ENCODE measurements around the gene SLC36A1.

DNA sequence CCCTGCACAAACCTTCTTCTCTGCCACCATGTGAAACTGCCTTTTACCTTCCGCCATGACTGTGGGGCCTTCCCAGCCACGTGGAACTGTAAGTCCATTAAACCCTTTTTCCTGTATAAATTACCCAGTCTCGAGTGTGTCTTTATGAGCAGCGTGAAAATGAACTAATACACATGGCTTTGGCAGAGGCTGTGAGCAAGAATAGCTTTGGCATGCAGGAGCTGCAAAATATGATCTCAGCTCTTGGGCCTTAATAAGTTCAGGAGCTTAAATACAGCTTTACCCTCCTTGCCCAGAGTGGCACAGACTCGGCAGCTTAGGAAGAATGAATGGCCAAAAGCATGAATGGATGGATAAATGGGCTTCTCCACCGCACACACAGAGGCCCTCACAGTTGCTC is 15.7 kb upstream of the SLC36A1 start:
- TF ChIP-seq, protein P1, sequence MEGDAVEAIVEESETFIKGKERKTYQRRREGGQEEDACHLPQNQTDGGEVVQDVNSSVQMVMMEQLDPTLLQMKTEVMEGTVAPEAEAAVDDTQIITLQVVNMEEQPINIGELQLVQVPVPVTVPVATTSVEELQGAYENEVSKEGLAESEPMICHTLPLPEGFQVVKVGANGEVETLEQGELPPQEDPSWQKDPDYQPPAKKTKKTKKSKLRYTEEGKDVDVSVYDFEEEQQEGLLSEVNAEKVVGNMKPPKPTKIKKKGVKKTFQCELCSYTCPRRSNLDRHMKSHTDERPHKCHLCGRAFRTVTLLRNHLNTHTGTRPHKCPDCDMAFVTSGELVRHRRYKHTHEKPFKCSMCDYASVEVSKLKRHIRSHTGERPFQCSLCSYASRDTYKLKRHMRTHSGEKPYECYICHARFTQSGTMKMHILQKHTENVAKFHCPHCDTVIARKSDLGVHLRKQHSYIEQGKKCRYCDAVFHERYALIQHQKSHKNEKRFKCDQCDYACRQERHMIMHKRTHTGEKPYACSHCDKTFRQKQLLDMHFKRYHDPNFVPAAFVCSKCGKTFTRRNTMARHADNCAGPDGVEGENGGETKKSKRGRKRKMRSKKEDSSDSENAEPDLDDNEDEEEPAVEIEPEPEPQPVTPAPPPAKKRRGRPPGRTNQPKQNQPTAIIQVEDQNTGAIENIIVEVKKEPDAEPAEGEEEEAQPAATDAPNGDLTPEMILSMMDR (IDR thresholded peaks at IDR 0.05; ENCODE audit: extremely low read depth in 1 of 2, insufficient read depth in 1 of 2, low read depth in 1 of 2, low read length in 2 of 2): no peak
- TF ChIP-seq EZH2 (IDR thresholded peaks at IDR 0.05; ENCODE audit: borderline replicate concordance, low read depth, low read length, severe bottlenecking): no peak
- no peak for TF ChIP-seq GATA2 (IDR thresholded peaks at IDR 0.05; ENCODE audit: insufficient read depth, insufficient read length, low read depth, low read length)
- TF ChIP-seq MYC (IDR thresholded peaks at IDR 0.05; ENCODE audit: low read depth, low read length): no peak
- no peak for TF ChIP-seq POLR2A (IDR thresholded peaks at IDR 0.05; ENCODE audit: low read depth, low read length)
- TF ChIP-seq FOS (IDR thresholded peaks at IDR 0.05; ENCODE audit: borderline replicate concordance, insufficient read depth, low read length): no peak
- no peak for TF ChIP-seq JUN (IDR thresholded peaks at IDR 0.05; ENCODE audit: borderline replicate concordance, insufficient read depth, insufficient read length, low read depth)

Measured in endothelial cell of umbilical vein (primary cell).